HCT116 (cell line): ENCODE measurements around the gene MYO1E. TPM values are rescaled to one million over a fixed set of nuclear protein-coding genes. Genes with fewer than 3 reads are reported as not detected.

ENCODE experiments used
- ATAC-seq: fragments of 200-7000 bp; cut with Tn5 transposase; 2 replicates; pipeline ENCODE4 v1.9.1; 2020; ENCODE audit warnings: mild to moderate bottlenecking, moderate library complexity
- BruUV-seq: library from RNA; stranded (reverse); fragments of 400-500 nt; replicated peaks from 2 replicates; lab custom pipeline; 2021; lab: Mats Ljungman, UMichigan
- CTCF ChIA-PET: fragments of 300-600 bp; sonication (Branson Sonifier 250); formaldehyde crosslinking; loops from one replicate; lab custom pipeline; 2021; ENCODE audit warnings: antibody characterized with exemption; lab: Charles Lee
- POLR2A ChIA-PET: fragments of 300-600, 350-600 bp; sonication (Branson Sonifier 250); formaldehyde crosslinking; loops from one replicate; lab custom pipeline; 2021; ENCODE audit warnings: antibody characterized with exemption; lab: Charles Lee
- RAD21 ChIA-PET, 2 experiments: fragments of 300-600 bp; sonication (Branson Sonifier 250); formaldehyde crosslinking; loops; one replicate each; lab custom pipeline; 2023; ENCODE audit warnings: low total read pairs in 2 of 2; ENCODE audit not compliant: uncharacterized antibody in 2 of 2, unreplicated experiment in 2 of 2, low non-redundant PET in 1 of 2; lab: Charles Lee
- DNase-seq: peaks from one replicate; pipeline ENCODE4 v3.0.0-alpha.2; 2010; ENCODE audit warnings: low read depth, low spot score
- H2AFZ ChIP-seq: fragments of 200-600 bp; shearing (Covaris generic), sonication (generic); 2 replicates; pipeline ENCODE4 v1.6.1; 2017; ENCODE audit warnings: low read depth, mixed run types, mixed read lengths, antibody characterized with exemption, low read length; ENCODE audit not compliant: poor library complexity, severe bottlenecking
- H3K27ac ChIP-seq: 2 replicates; pipeline ENCODE4 v1.5.1; 2012; ENCODE audit warnings: low read depth, low read length
- H3K27me3 ChIP-seq: fragments of 200-600 bp; sonication (generic); 2 replicates; pipeline ENCODE4 v1.6.1; 2016; ENCODE audit warnings: mixed run types, low read length, mixed read lengths; ENCODE audit not compliant: insufficient read depth
- H3K36me3 ChIP-seq, 2 experiments: fragments of 200-500 bp in 1 of 2; fragments of 200-600 bp in 1 of 2; sonication (Bioruptor generic) in 1 of 2; sonication (generic) in 1 of 2; 2 replicates each; pipeline versions ENCODE4 v1.5.1 to v1.6.1; 2014 to 2016; ENCODE audit warnings: low read length in 2 of 2, inconsistent platforms in 1 of 2, mixed read lengths in 1 of 2, mixed run types in 1 of 2; ENCODE audit not compliant: insufficient read depth in 2 of 2, control insufficient read depth in 1 of 2
- H3K4me1 ChIP-seq, 2 experiments: fragments of 200-600 bp in 1 of 2; sonication (generic) in 1 of 2; 2 replicates each; pipeline versions ENCODE4 v1.5.1 to v1.6.1; 2012 to 2017; ENCODE audit warnings: low read length in 2 of 2, inconsistent platforms in 1 of 2, mild to moderate bottlenecking in 1 of 2, mixed read lengths in 1 of 2, mixed run types in 1 of 2, moderate library complexity in 1 of 2; ENCODE audit not compliant: insufficient read depth in 2 of 2, control insufficient read depth in 1 of 2
- H3K4me2 ChIP-seq: fragments of 200-600 bp; sonication (generic); 2 replicates; pipeline ENCODE4 v1.6.1; 2017; ENCODE audit warnings: mixed run types, low read length, mixed read lengths
- H3K4me3 ChIP-seq, 2 experiments: fragments of 200-600 bp in 1 of 2; sonication (generic) in 1 of 2; replicated peaks in 1 of 2; 2 replicates each; pipeline ENCODE4 v1.5.1; 2011 to 2016; ENCODE audit warnings: low read length in 2 of 2, control low read depth in 1 of 2, low read depth in 1 of 2, mild to moderate bottlenecking in 1 of 2, mixed read lengths in 1 of 2, mixed run types in 1 of 2
- H3K79me2 ChIP-seq: fragments of 200-600 bp; sonication (generic); 2 replicates; pipeline ENCODE4 v1.6.1; 2017; ENCODE audit warnings: mild to moderate bottlenecking, mixed run types, low read length, moderate library complexity, mixed read lengths; ENCODE audit not compliant: insufficient read depth
- H3K9ac ChIP-seq: fragments of 200-600 bp; sonication (generic); 2 replicates; pipeline ENCODE4 v1.6.1; 2016; ENCODE audit warnings: low read length, mixed read lengths
- H3K9me2 ChIP-seq: fragments of 200-600 bp; sonication (generic), shearing (Covaris generic); 2 replicates; pipeline ENCODE4 v1.6.1; 2017; ENCODE audit warnings: mixed run types, mild to moderate bottlenecking, moderate library complexity; ENCODE audit not compliant: insufficient read depth
- H3K9me3 ChIP-seq, 2 experiments: fragments of 200-500 bp in 1 of 2; fragments of 200-600 bp in 1 of 2; sonication (Bioruptor generic) in 1 of 2; sonication (generic) in 1 of 2; 2 replicates each; pipeline ENCODE4 v1.6.1; 2014 to 2017; ENCODE audit warnings: low read length in 2 of 2, mixed read lengths in 2 of 2, inconsistent platforms in 1 of 2, low read depth in 1 of 2, mild to moderate bottlenecking in 1 of 2, mixed run types in 1 of 2, moderate library complexity in 1 of 2; ENCODE audit not compliant: control insufficient read depth in 1 of 2, insufficient read depth in 1 of 2
- H4K20me1 ChIP-seq: fragments of 200-600 bp; sonication (generic), shearing (Covaris generic); 2 replicates; pipeline ENCODE4 v1.6.1; 2017; ENCODE audit warnings: mixed run types, mild to moderate bottlenecking, moderate library complexity; ENCODE audit not compliant: insufficient read depth
- ATF3 ChIP-seq: IDR thresholded peaks from 2 replicates; pipeline ENCODE4 v1.6.1; 2012
- CBX3 ChIP-seq: IDR thresholded peaks from 2 replicates; pipeline ENCODE4 v1.6.1; 2012; ENCODE audit warnings: low read depth
- CEBPB ChIP-seq: IDR thresholded peaks from 2 replicates; pipeline ENCODE4 v1.6.1; 2012; ENCODE audit warnings: low read depth
- EGR1 ChIP-seq: IDR thresholded peaks from 2 replicates; pipeline ENCODE4 v1.6.1; 2012; ENCODE audit warnings: low read depth
- ELF1 ChIP-seq: IDR thresholded peaks from 2 replicates; pipeline ENCODE4 v1.6.1; 2012; ENCODE audit warnings: low read depth, borderline replicate concordance
- EZH2 ChIP-seq: fragments of 200-600 bp; sonication (generic); IDR thresholded peaks from 2 replicates; pipeline ENCODE4 v1.6.1; 2017; ENCODE audit warnings: antibody characterized with exemption, mixed run types
- FOSL1 ChIP-seq: IDR thresholded peaks from 2 replicates; pipeline ENCODE4 v1.6.1; 2012; ENCODE audit warnings: low read depth
- JUND ChIP-seq: IDR thresholded peaks from 2 replicates; pipeline ENCODE4 v1.6.1; 2012
- POLR2A ChIP-seq: IDR thresholded peaks from 2 replicates; pipeline ENCODE4 v1.7.0; 2011; ENCODE audit warnings: borderline replicate concordance; ENCODE audit not compliant: insufficient read depth, insufficient read length; ENCODE audit errors: extremely low read depth
- POLR2AphosphoS5 ChIP-seq: IDR thresholded peaks from 2 replicates; pipeline ENCODE4 v1.6.1; 2011; ENCODE audit warnings: mild to moderate bottlenecking, low read depth, low read length, moderate library complexity
- RAD21 ChIP-seq: IDR thresholded peaks from 2 replicates; pipeline ENCODE4 v1.6.1; 2012; ENCODE audit warnings: low read depth, mild to moderate bottlenecking
- REST ChIP-seq: IDR thresholded peaks from 2 replicates; pipeline ENCODE4 v1.6.1; 2012; ENCODE audit warnings: low read depth
- TCF7L2 ChIP-seq: IDR thresholded peaks from 2 replicates; pipeline ENCODE4 v1.7.0; 2011; ENCODE audit warnings: borderline replicate concordance, inconsistent platforms; ENCODE audit not compliant: insufficient read depth, insufficient read length; ENCODE audit errors: extremely low read depth
- YY1 ChIP-seq: IDR thresholded peaks from 2 replicates; pipeline ENCODE4 v1.6.1; 2011; ENCODE audit warnings: low read length, low read depth, moderate library complexity, mild to moderate bottlenecking; ENCODE audit not compliant: insufficient replicate concordance; ENCODE audit errors: extremely low read depth
- ZNF274 ChIP-seq: fragments of 200-500 bp; sonication (Bioruptor generic); IDR thresholded peaks from 2 replicates; pipeline ENCODE4 v1.6.1; 2014; ENCODE audit warnings: mild to moderate bottlenecking, low read depth, low read length, inconsistent platforms
- intact Hi-C: fragments of 100-400 bp; cut with micrococcal nuclease; formaldehyde crosslinking; loops from 2 replicates; pipeline ENCODE4 v1.10.0; 2022
- total RNA-seq: library from RNA; stranded (reverse); gene quantifications from one replicate; pipeline ENCODE4 v1.2.1, GENCODE V29; 2021; ENCODE audit not compliant: unreplicated experiment
- TF ChIP-seq, protein P1 (sequence below): IDR thresholded peaks from 2 replicates; pipeline ENCODE4 v1.6.1; 2012
- TF ChIP-seq, protein P2 (sequence below): IDR thresholded peaks from 2 replicates; pipeline ENCODE4 v1.6.1; 2011; ENCODE audit warnings: mild to moderate bottlenecking, low read length, moderate library complexity; ENCODE audit not compliant: insufficient replicate concordance; ENCODE audit errors: extremely low read depth

MYO1E gene
- total RNA-seq, 1 experiment from 2014 or later: 182 TPM

DNA sequence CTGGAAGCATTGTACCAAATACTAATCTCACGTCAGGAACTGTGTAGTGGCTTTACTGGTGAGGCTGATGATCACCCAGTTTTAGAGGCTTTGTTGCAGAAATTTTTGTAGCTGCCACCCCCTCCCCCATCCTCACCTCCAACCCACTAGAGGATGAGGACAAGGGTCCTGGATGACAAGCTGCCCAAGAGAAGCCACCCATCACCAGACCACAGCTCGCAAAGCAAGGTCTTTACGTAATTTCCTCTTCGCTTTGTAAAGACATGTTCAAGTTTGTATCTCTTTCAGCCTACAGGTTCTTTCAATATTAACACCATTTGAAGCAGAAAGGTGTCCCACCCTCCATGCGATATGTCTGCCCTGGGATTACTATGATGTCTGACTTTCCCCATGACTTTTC lies 91.8 kb downstream of the MYO1E start:
- Histone ChIP-seq H3K9ac (no peak overlapping the region), H3K4me1 (peaks cover 69 to 99% of the 10 kb centered on the region in 2 experiments), H4K20me1 (no peaks in the 10 kb centered on the region), H3K27ac (no peak overlapping the region), H3K4me2 (peak overlapping the region; percentile 7; the same call in 1 of the 2 replicates), H3K4me3 (no peak overlapping the region), H3K36me3 (no peaks in the 10 kb centered on the region), H3K9me3 (no peaks in the 10 kb centered on the region), H3K27me3 (no peaks in the 10 kb centered on the region), H3K79me2 (peaks cover 61% of the 10 kb centered on the region), H2AFZ (no peak overlapping the region), H3K9me2 (no peaks in the 10 kb centered on the region)
- CTCF ChIA-PET: no interaction called here
- no peak for ATAC-seq
- no TSS peak for BruUV-seq
- intact Hi-C loops: no loop called here
- TF ChIP-seq YY1 (no peak), POLR2A (no peak), CEBPB (no peak; the same call in 1 of the 2 replicates), FOSL1 (no peak), EGR1 (no peak), ATF3 (no peak), POLR2AphosphoS5 (no peak), REST (no peak), ELF1 (no peak), RAD21 (no peak), CBX3 (no peak), JUND (no peak), TCF7L2 (no peak), EZH2 (no peak), ZNF274 (no peak)
- TF ChIP-seq, protein P1, sequence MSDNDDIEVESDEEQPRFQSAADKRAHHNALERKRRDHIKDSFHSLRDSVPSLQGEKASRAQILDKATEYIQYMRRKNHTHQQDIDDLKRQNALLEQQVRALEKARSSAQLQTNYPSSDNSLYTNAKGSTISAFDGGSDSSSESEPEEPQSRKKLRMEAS: no peak
- TF ChIP-seq, protein P2, sequence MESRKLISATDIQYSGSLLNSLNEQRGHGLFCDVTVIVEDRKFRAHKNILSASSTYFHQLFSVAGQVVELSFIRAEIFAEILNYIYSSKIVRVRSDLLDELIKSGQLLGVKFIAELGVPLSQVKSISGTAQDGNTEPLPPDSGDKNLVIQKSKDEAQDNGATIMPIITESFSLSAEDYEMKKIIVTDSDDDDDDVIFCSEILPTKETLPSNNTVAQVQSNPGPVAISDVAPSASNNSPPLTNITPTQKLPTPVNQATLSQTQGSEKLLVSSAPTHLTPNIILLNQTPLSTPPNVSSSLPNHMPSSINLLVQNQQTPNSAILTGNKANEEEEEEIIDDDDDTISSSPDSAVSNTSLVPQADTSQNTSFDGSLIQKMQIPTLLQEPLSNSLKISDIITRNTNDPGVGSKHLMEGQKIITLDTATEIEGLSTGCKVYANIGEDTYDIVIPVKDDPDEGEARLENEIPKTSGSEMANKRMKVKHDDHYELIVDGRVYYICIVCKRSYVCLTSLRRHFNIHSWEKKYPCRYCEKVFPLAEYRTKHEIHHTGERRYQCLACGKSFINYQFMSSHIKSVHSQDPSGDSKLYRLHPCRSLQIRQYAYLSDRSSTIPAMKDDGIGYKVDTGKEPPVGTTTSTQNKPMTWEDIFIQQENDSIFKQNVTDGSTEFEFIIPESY: no peak
- POLR2A ChIA-PET: interaction anchor here (0.7 to 1.1 kb wide), 3 partner anchors 19 to 110 kb away, joined by 3 to 4 read pairs (median 3); no protein-coding TSS in a partner anchor
- RAD21 ChIA-PET: no interaction called here
- no peak for DNase-seq
